Measurements from ENCODE around the gene CFAP69. TPM values are rescaled to one million over a fixed set of nuclear protein-coding genes. Genes with fewer than 3 reads are reported as not detected.

Gene CFAP69
- total and polyA plus RNA-seq, 2 donors (not counting 1 experiment from before 2014, with no cell fraction given) = 0.10 to 0.15 TPM

DNA sequence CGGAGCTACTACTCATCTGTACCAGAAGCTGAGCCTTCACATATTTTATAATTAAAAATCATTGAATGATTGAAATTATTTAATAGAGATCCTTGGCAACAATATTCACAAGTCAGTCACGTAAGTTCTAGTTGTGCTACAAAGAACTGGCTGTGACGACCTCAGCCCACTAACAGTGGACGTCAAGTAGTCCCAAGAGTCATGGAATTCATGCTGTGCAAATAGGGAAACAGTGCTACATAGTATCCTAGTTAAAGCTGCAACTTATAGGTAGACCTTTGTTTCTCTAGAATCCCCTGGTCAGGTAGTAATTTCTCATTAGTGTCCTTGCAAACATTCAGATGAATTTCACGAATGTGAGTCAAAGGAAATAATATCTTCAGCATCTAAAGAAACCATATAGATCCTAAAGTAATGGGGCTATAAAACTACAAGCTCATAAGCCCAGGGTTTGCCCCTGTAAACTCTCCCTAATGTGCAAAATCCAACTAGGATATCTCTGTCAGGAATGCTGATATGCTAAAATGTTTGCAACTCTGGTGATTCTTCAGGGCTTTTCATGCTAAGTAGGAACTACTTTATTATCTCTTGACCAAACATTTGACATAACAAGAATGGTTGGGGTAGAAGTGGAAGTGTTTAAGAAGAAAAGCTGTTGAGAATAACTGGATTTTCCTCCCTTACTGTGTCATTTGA, 31.2 kb downstream of the CFAP69 start:
- H3K27me3 ChIP-seq (replicated peaks in 1 of 4; ENCODE audit: control extremely low read depth in 1 of 4, control insufficient read depth in 3 of 4, insufficient read depth in 4 of 4, low read length in 3 of 4) = no peaks in the 10 kb centered on the region
- Mint-ChIP-seq H3K9me3 (ENCODE audit: insufficient read depth) (no peaks in the 10 kb centered on the region), H3K4me3 (no peak overlapping the region), H3K4me1 (no peaks in the 10 kb centered on the region), H3K27ac (no peak overlapping the region), H3K27me3 (peaks cover 3% of the 10 kb centered on the region)
- H3K9me3 ChIP-seq (ENCODE audit: control extremely low read depth in 1 of 3, control insufficient read depth in 2 of 3, insufficient read depth in 1 of 3, low read length in 2 of 3) = no peaks in the 10 kb centered on the region
- ChIA-PET POLR2A (no interaction called here), CTCF (interaction anchor here (0.7 kb wide), 1 partner anchor 124 kb away, joined by 4 read pairs; no protein-coding TSS in a partner anchor)
- H3K27ac ChIP-seq (ENCODE audit: low read length in 2 of 2) = no peak overlapping the region
- H4K20me1 ChIP-seq (ENCODE audit: control insufficient read depth, insufficient read depth, low read length, poor library complexity, severe bottlenecking) = no peaks in the 10 kb centered on the region
- no peaks in the 10 kb centered on the region for H3K4me1 ChIP-seq (ENCODE audit: control insufficient read depth in 2 of 2, insufficient read depth in 2 of 2, low read length in 2 of 2)
- ATAC-seq (ENCODE audit: low read depth) (no peak), DNase-seq (no peak)
- no peaks in the 10 kb centered on the region for H3K79me2 ChIP-seq (ENCODE audit: control insufficient read depth, insufficient read depth, low read length)
- intact Hi-C loops (cut with micrococcal nuclease) = no loop called here
- TF ChIP-seq, protein P1, sequence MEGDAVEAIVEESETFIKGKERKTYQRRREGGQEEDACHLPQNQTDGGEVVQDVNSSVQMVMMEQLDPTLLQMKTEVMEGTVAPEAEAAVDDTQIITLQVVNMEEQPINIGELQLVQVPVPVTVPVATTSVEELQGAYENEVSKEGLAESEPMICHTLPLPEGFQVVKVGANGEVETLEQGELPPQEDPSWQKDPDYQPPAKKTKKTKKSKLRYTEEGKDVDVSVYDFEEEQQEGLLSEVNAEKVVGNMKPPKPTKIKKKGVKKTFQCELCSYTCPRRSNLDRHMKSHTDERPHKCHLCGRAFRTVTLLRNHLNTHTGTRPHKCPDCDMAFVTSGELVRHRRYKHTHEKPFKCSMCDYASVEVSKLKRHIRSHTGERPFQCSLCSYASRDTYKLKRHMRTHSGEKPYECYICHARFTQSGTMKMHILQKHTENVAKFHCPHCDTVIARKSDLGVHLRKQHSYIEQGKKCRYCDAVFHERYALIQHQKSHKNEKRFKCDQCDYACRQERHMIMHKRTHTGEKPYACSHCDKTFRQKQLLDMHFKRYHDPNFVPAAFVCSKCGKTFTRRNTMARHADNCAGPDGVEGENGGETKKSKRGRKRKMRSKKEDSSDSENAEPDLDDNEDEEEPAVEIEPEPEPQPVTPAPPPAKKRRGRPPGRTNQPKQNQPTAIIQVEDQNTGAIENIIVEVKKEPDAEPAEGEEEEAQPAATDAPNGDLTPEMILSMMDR (IDR thresholded peaks at IDR 0.05) = no peak
- TF ChIP-seq EZH2 (IDR thresholded peaks at IDR 0.05; ENCODE audit: borderline replicate concordance, insufficient read depth, low read depth, low read length, poor library complexity, severe bottlenecking) = no peak
- no peak overlapping the region for H3K4me2 ChIP-seq (replicated peaks; ENCODE audit: low read depth, low read length, poor library complexity, severe bottlenecking)
- no peak overlapping the region for H3K9ac ChIP-seq (ENCODE audit: low read length)
- H3K4me3 ChIP-seq (ENCODE audit: control extremely low read depth in 1 of 5, extremely low read depth in 1 of 5, insufficient read depth in 1 of 5, low read depth in 2 of 5, low read length in 4 of 5) = no peak overlapping the region
- 83% methylated on average over 2 of the region's 5 CpGs for WGBS (ENCODE audit: insufficient coverage)
- H2AFZ ChIP-seq (ENCODE audit: insufficient read depth, low read depth, low read length, poor library complexity, severe bottlenecking) = no peak overlapping the region
- H3K36me3 ChIP-seq (replicated peaks in 1 of 2; ENCODE audit: control extremely low read depth in 1 of 2, control insufficient read depth in 1 of 2, extremely low read depth in 1 of 2, insufficient read depth in 2 of 2, low read length in 1 of 2) = no peaks in the 10 kb centered on the region

DNA sequence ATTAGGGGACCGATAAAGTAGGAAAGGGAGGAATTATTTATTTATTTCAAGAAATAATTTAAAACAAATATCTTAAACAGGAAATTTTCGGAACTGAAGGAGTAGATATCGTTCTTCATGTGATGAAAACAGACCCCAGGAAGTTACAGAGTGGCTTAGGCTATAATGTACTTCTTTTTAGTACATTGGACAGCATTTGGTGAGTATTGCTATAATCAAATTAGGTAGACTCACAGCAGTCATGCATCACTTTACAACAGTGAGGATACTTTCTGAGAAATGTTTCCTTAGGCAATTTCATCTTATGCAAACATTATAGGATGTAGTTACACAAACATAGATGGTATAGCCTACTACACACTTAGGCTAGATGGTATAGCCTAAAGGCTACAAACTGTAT, 43.2 kb downstream of the CFAP69 start:
- Mint-ChIP-seq H3K9me3 (ENCODE audit: insufficient read depth) (peaks cover 6% of the 10 kb centered on the region), H3K27ac (no peak overlapping the region), H3K4me3 (no peak overlapping the region), H3K4me1 (no peaks in the 10 kb centered on the region), H3K27me3 (peaks cover 6% of the 10 kb centered on the region)
- DNase-seq = no peak
- no peaks in the 10 kb centered on the region for H3K36me3 ChIP-seq (replicated peaks in 1 of 2; ENCODE audit: control extremely low read depth in 1 of 2, control insufficient read depth in 1 of 2, extremely low read depth in 1 of 2, insufficient read depth in 2 of 2, low read length in 1 of 2)
- peaks cover 0 to 1% (median 0%) of the 10 kb centered on the region in 3 donors for H3K9me3 ChIP-seq (ENCODE audit: control extremely low read depth in 1 of 3, control insufficient read depth in 2 of 3, insufficient read depth in 1 of 3, low read length in 2 of 3)
- ATAC-seq (ENCODE audit: low read depth) = no peak
- no peak overlapping the region for H3K4me2 ChIP-seq (replicated peaks; ENCODE audit: low read depth, low read length, poor library complexity, severe bottlenecking)
- H3K79me2 ChIP-seq (ENCODE audit: control insufficient read depth, insufficient read depth, low read length) = no peaks in the 10 kb centered on the region
- H3K27ac ChIP-seq (ENCODE audit: low read length in 2 of 2) = no peak overlapping the region
- CTCF ChIA-PET = no interaction called here
- no peak overlapping the region for H3K4me3 ChIP-seq (ENCODE audit: control extremely low read depth in 1 of 5, extremely low read depth in 1 of 5, insufficient read depth in 1 of 5, low read depth in 2 of 5, low read length in 4 of 5)
- no peak for TF ChIP-seq EZH2 (IDR thresholded peaks at IDR 0.05; ENCODE audit: borderline replicate concordance, insufficient read depth, low read depth, low read length, poor library complexity, severe bottlenecking)
- TF ChIP-seq, protein P1 (IDR thresholded peaks at IDR 0.05) = no peak
- no peaks in the 10 kb centered on the region for H4K20me1 ChIP-seq (ENCODE audit: control insufficient read depth, insufficient read depth, low read length, poor library complexity, severe bottlenecking)
- no peaks in the 10 kb centered on the region for H3K4me1 ChIP-seq (ENCODE audit: control insufficient read depth in 2 of 2, insufficient read depth in 2 of 2, low read length in 2 of 2)
- no peak overlapping the region for H2AFZ ChIP-seq (ENCODE audit: insufficient read depth, low read depth, low read length, poor library complexity, severe bottlenecking)
- POLR2A ChIA-PET = no interaction called here
- WGBS (ENCODE audit: insufficient coverage) = no CpG with 5 or more reads among the region's 3 CpGs
- intact Hi-C loops (cut with micrococcal nuclease) = no loop called here
- H3K27me3 ChIP-seq (replicated peaks in 1 of 4; ENCODE audit: control extremely low read depth in 1 of 4, control insufficient read depth in 3 of 4, insufficient read depth in 4 of 4, low read length in 3 of 4) = no peaks in the 10 kb centered on the region
- no peak overlapping the region for H3K9ac ChIP-seq (ENCODE audit: low read length)
